HepG2 (cell line): Measurements from ENCODE around the gene CDK3. TPM values are rescaled to one million over a fixed set of nuclear protein-coding genes. Genes with fewer than 3 reads are reported as not detected.

Experiments
- CERS6 ChIP-seq: sonication (generic); formaldehyde crosslinking; IDR thresholded peaks from 2 replicates; pipeline ENCODE4 v1.5.0; 2020; ENCODE audit warnings: missing genetic modification reagents
- CREM ChIP-seq, 2 experiments: sonication (generic) in 1 of 2; formaldehyde crosslinking in 1 of 2; IDR thresholded peaks; 2 replicates each; pipeline versions ENCODE4 v1.4.0 to v1.6.1; 2016 to 2020; ENCODE audit warnings: antibody characterized with exemption in 1 of 2, mild to moderate bottlenecking in 1 of 2, missing genetic modification reagents in 1 of 2
- ELF1 ChIP-seq: sonication (generic); formaldehyde crosslinking; IDR thresholded peaks from 2 replicates; pipeline ENCODE4 v1.4.0; 2020; ENCODE audit warnings: missing genetic modification reagents
- GTF2F1 ChIP-seq: fragments of 150-350 bp; IDR thresholded peaks from 2 replicates; pipeline ENCODE4 v1.6.1; 2014; ENCODE audit warnings: low read length
- MXD3 ChIP-seq: IDR thresholded peaks from 2 replicates; pipeline ENCODE4 v1.6.1; 2016; ENCODE audit warnings: mild to moderate bottlenecking, missing biosample characterization, missing genetic modification reagents
- RFXAP ChIP-seq: sonication (generic); formaldehyde crosslinking; IDR thresholded peaks from 2 replicates; pipeline ENCODE4 v1.4.0; 2020; ENCODE audit warnings: missing genetic modification reagents, borderline replicate concordance
- RNF2 ChIP-seq: fragments of 450-650 bp; conservative IDR thresholded peaks from 2 replicates; pipeline ENCODE4 v1.6.1; 2016; ENCODE audit warnings: low read depth
- SRF ChIP-seq: IDR thresholded peaks from 2 replicates; pipeline ENCODE4 v1.6.1; 2011; ENCODE audit warnings: mild to moderate bottlenecking, low read depth, low read length, moderate library complexity
- TMF1 ChIP-seq: sonication (generic); formaldehyde crosslinking; IDR thresholded peaks from 2 replicates; pipeline ENCODE4 v1.8.1; 2022; ENCODE audit warnings: low read depth, missing genetic modification reagents
- TOPORS ChIP-seq: sonication (generic); formaldehyde crosslinking; IDR thresholded peaks from 2 replicates; pipeline ENCODE4 v1.8.0; 2023; ENCODE audit warnings: mild to moderate bottlenecking, missing genetic modification reagents
- ZNF180 ChIP-seq: sonication (generic); formaldehyde crosslinking; IDR thresholded peaks from 2 replicates; pipeline ENCODE4 v1.4.0; 2020; ENCODE audit warnings: low read depth, missing genetic modification reagents, borderline replicate concordance
- ZNF343 ChIP-seq: sonication (generic); formaldehyde crosslinking; IDR thresholded peaks from 2 replicates; pipeline ENCODE4 v1.4.0; 2020; ENCODE audit warnings: mild to moderate bottlenecking, missing genetic modification reagents
- ZNF451 ChIP-seq: sonication (generic); formaldehyde crosslinking; IDR thresholded peaks from 2 replicates; pipeline ENCODE4 v1.5.0; 2020; ENCODE audit warnings: mild to moderate bottlenecking, missing genetic modification reagents
- ZNF562 ChIP-seq: sonication (generic); formaldehyde crosslinking; IDR thresholded peaks from 2 replicates; pipeline ENCODE4 v1.8.0; 2022; ENCODE audit warnings: missing genetic modification reagents, borderline replicate concordance
- ZNF616 ChIP-seq: sonication (generic); formaldehyde crosslinking; IDR thresholded peaks from 2 replicates; pipeline ENCODE4 v1.5.0; 2020; ENCODE audit warnings: low read depth, mild to moderate bottlenecking, missing genetic modification reagents
- ZNF652 ChIP-seq: IDR thresholded peaks from 2 replicates; pipeline ENCODE4 v1.6.1; 2016; ENCODE audit warnings: low read depth, borderline replicate concordance
- ZNF883 ChIP-seq: sonication (generic); formaldehyde crosslinking; IDR thresholded peaks from 2 replicates; pipeline ENCODE4 v1.5.1; 2020; ENCODE audit warnings: mild to moderate bottlenecking, missing genetic modification reagents; ENCODE audit errors: not compliant biosample characterization
- polyA plus RNA-seq, 8 experiments: library from polyadenylated mRNA; depleted of rRNA in 3 of 8; stranded (reverse) in 7 of 8; unstranded in 1 of 8; fragments of >200 nt; fragmentation: Illumina TruSeq in 4 of 8; extraction: Trizol in 4 of 8; gene quantifications; 2 replicates each; pipeline versions ENCODE4 v1.2.1 to v1.2.3, GENCODE V29; 2011 to 2016; ENCODE audit warnings: low read depth in 4 of 8, missing spikeins in 1 of 8, mixed read lengths in 1 of 8; ENCODE audit not compliant: insufficient read depth in 1 of 8
- total RNA-seq, 5 experiments: library from RNA; depleted of rRNA; stranded (reverse); fragments of >200 nt; fragmentation: Illumina TruSeq; extraction: Trizol; gene quantifications; 2 replicates each; pipeline ENCODE4 v1.2.3, GENCODE V29; 2016; ENCODE audit warnings: low read depth in 1 of 5
- TF ChIP-seq, protein P1 (sequence below): sonication (generic); formaldehyde crosslinking; IDR thresholded peaks from 2 replicates; pipeline ENCODE4 v1.8.1; 2023; ENCODE audit warnings: mild to moderate bottlenecking, missing genetic modification reagents
- TF ChIP-seq, protein P2 (sequence below), 2 experiments: fragments of 450-650 bp in 1 of 2; sonication (generic) in 1 of 2; formaldehyde crosslinking; IDR thresholded peaks; 2 replicates each; pipeline versions ENCODE4 v1.5.0 to v1.8.0; 2020 to 2022; ENCODE audit warnings: mild to moderate bottlenecking in 1 of 2, missing genetic modification reagents in 1 of 2
- TF ChIP-seq, protein P3 (sequence below): sonication (generic); formaldehyde crosslinking; IDR thresholded peaks from 2 replicates; pipeline ENCODE4 v1.4.0; 2020; ENCODE audit warnings: missing genetic modification reagents
- TF ChIP-seq, protein P4 (sequence below): sonication (generic); formaldehyde crosslinking; IDR thresholded peaks from 2 replicates; pipeline ENCODE4 v1.4.0; 2020; ENCODE audit warnings: missing genetic modification reagents; ENCODE audit errors: not compliant biosample characterization

Gene CDK3
- total and polyA plus RNA-seq, 2 of the 13 experiments (the other 11 are each of a cell fraction or from before 2014, with no cell fraction given), result 5.8 to 11.4 TPM

DNA sequence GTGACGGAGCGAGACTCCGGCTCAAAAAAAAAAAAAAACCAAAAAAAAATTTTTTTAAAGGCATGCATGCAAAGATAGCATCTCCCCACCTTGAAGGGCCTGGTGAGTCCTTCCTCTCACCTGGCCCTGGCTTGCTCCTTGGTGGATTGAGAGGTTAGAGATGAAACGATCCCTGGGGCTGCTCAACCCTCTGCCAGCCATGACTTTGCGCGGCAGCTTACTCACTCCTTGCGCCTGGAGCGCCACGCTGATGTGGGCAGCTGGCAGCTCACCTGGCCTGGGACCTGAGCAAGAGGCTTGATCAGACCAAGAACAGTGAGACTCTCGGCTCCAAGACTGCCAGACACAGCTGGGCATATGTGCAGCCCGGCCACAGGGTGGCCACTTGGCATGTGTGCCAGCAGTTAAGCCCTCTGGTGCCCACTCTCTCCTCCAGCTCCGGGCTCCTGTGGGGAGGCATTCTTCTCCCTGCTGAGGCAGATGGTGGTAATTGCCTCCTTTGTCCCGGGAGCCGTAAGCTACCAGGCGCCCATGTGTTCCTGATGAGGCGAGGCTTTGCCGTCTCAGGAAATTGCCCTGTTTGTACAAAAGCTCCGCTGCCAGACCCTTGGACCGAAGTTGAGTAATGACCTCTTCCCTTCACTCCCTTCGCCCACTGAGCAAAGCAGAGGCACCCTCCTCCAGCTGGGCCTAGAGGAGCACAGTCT, 31.6 kb downstream of the CDK3 start (continued):
- TF ChIP-seq CREM (IDR thresholded peaks at IDR 0.05), result no peak
- no peak for TF ChIP-seq CREM (CRISPR knock-in tag; IDR thresholded peaks at IDR 0.05)
- TF ChIP-seq RFXAP (CRISPR knock-in tag), result no peak; the same call in 1 of the 2 replicates
- no peak for TF ChIP-seq MXD3 (CRISPR knock-in tag)
- TF ChIP-seq, protein P1, sequence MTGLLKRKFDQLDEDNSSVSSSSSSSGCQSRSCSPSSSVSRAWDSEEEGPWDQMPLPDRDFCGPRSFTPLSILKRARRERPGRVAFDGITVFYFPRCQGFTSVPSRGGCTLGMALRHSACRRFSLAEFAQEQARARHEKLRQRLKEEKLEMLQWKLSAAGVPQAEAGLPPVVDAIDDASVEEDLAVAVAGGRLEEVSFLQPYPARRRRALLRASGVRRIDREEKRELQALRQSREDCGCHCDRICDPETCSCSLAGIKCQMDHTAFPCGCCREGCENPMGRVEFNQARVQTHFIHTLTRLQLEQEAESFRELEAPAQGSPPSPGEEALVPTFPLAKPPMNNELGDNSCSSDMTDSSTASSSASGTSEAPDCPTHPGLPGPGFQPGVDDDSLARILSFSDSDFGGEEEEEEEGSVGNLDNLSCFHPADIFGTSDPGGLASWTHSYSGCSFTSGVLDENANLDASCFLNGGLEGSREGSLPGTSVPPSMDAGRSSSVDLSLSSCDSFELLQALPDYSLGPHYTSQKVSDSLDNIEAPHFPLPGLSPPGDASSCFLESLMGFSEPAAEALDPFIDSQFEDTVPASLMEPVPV (CRISPR knock-in tag), result no peak
- TF ChIP-seq ZNF883 (CRISPR knock-in tag), result no peak
- TF ChIP-seq, protein P2, sequence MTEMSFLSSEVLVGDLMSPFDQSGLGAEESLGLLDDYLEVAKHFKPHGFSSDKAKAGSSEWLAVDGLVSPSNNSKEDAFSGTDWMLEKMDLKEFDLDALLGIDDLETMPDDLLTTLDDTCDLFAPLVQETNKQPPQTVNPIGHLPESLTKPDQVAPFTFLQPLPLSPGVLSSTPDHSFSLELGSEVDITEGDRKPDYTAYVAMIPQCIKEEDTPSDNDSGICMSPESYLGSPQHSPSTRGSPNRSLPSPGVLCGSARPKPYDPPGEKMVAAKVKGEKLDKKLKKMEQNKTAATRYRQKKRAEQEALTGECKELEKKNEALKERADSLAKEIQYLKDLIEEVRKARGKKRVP (CRISPR knock-in tag; IDR thresholded peaks at IDR 0.05), result no peak
- TF ChIP-seq ELF1, result peak; percentile 60
- no peak for TF ChIP-seq ZNF180 (CRISPR knock-in tag)
- TF ChIP-seq, protein P3, sequence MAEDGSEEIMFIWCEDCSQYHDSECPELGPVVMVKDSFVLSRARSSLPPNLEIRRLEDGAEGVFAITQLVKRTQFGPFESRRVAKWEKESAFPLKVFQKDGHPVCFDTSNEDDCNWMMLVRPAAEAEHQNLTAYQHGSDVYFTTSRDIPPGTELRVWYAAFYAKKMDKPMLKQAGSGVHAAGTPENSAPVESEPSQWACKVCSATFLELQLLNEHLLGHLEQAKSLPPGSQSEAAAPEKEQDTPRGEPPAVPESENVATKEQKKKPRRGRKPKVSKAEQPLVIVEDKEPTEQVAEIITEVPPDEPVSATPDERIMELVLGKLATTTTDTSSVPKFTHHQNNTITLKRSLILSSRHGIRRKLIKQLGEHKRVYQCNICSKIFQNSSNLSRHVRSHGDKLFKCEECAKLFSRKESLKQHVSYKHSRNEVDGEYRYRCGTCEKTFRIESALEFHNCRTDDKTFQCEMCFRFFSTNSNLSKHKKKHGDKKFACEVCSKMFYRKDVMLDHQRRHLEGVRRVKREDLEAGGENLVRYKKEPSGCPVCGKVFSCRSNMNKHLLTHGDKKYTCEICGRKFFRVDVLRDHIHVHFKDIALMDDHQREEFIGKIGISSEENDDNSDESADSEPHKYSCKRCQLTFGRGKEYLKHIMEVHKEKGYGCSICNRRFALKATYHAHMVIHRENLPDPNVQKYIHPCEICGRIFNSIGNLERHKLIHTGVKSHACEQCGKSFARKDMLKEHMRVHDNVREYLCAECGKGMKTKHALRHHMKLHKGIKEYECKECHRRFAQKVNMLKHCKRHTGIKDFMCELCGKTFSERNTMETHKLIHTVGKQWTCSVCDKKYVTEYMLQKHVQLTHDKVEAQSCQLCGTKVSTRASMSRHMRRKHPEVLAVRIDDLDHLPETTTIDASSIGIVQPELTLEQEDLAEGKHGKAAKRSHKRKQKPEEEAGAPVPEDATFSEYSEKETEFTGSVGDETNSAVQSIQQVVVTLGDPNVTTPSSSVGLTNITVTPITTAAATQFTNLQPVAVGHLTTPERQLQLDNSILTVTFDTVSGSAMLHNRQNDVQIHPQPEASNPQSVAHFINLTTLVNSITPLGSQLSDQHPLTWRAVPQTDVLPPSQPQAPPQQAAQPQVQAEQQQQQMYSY, result no peak
- TF ChIP-seq ZNF451 (CRISPR knock-in tag), result 0 out of 2 replicates have a peak, but pooled peaks have one; percentile 27
- TF ChIP-seq, protein P4, sequence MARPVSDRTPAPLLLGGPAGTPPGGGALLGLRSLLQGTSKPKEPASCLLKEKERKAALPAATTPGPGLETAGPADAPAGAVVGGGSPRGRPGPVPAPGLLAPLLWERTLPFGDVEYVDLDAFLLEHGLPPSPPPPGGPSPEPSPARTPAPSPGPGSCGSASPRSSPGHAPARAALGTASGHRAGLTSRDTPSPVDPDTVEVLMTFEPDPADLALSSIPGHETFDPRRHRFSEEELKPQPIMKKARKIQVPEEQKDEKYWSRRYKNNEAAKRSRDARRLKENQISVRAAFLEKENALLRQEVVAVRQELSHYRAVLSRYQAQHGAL (CRISPR knock-in tag), result peak; percentile 54
- TF ChIP-seq RNF2, result no peak; the same call in 1 of the 2 replicates
- TF ChIP-seq CERS6, result no peak
- TF ChIP-seq ZNF652 (CRISPR knock-in tag), result no peak
- no peak for TF ChIP-seq SRF
- TF ChIP-seq ZNF616, result no peak
- TF ChIP-seq ZNF562, result no peak
- no peak for TF ChIP-seq TMF1
- TF ChIP-seq GTF2F1, result no peak
- TF ChIP-seq ZNF343, result no peak
- TF ChIP-seq TOPORS (CRISPR knock-in tag), result no peak
